SK-N-MC (cell line): Measurements from ENCODE around the gene ATXN2.
"Not testable (repeated sequence)": the region's sequence is repeated elsewhere in the genome, so short reads cannot be mapped to it uniquely, and the experiment has no call there.

Experiments
- DNase-seq: peaks from one replicate; pipeline ENCODE4 v3.0.0-alpha.2; 2011; ENCODE audit warnings: low read depth, low spot score
- H3K27ac ChIP-seq: fragments of 200-600 bp; sonication (generic); 2 replicates; pipeline ENCODE4 v1.5.1; 2016; ENCODE audit warnings: mixed run types
- H3K36me3 ChIP-seq: fragments of 200-600 bp; sonication (generic); 2 replicates; pipeline ENCODE4 v1.6.1; 2017; ENCODE audit warnings: antibody characterized with exemption, low read length, mixed read lengths; ENCODE audit not compliant: insufficient read depth
- H3K4me3 ChIP-seq: fragments of 200-600 bp; sonication (generic); 2 replicates; pipeline ENCODE4 v1.5.1; 2016
- H3K9ac ChIP-seq: fragments of 200-600 bp; sonication (generic); 2 replicates; pipeline ENCODE4 v1.8.0; 2017; ENCODE audit warnings: mixed run types, mixed read lengths; ENCODE audit not compliant: insufficient read length
- H3K9me3 ChIP-seq: fragments of 200-600 bp; sonication (generic); 2 replicates; pipeline ENCODE4 v1.6.1; 2017; ENCODE audit warnings: low read depth, mild to moderate bottlenecking, antibody characterized with exemption, low read length, moderate library complexity, mixed read lengths
- EZH2 ChIP-seq: fragments of 200-600 bp; sonication (generic); IDR thresholded peaks from one replicate; pipeline ENCODE4 v1.6.1; 2017; ENCODE audit warnings: antibody characterized with exemption
- FOXP2 ChIP-seq: optimal IDR thresholded peaks from 2 replicates; pipeline ENCODE3; 2011; ENCODE audit warnings: mild to moderate bottlenecking, moderate library complexity; ENCODE audit not compliant: insufficient read depth; ENCODE audit errors: extremely low read length, control extremely low read depth
- POLR2AphosphoS5 ChIP-seq: IDR thresholded peaks from 2 replicates; pipeline ENCODE4 v1.6.1; 2012; ENCODE audit warnings: mild to moderate bottlenecking, low read depth, low read length, borderline replicate concordance

ATXN2 gene

GRCh38 chr12:111605911-111606766 lies 7.0 kb upstream of the ATXN2 start:
- H3K9me3 ChIP-seq, result no peaks in the 10 kb centered on the region
- H3K36me3 ChIP-seq, result no peaks in the 10 kb centered on the region
- DNase-seq, result no peak
- H3K9ac ChIP-seq, result peak overlapping the region; percentile 57
- no peak for TF ChIP-seq POLR2AphosphoS5
- no peak for TF ChIP-seq EZH2
- no peak for TF ChIP-seq FOXP2
- peak overlapping the region; percentile 75 for H3K27ac ChIP-seq
- H3K4me3 ChIP-seq, result peak overlapping the region; percentile 11; the same call in 1 of the 2 replicates

DNA sequence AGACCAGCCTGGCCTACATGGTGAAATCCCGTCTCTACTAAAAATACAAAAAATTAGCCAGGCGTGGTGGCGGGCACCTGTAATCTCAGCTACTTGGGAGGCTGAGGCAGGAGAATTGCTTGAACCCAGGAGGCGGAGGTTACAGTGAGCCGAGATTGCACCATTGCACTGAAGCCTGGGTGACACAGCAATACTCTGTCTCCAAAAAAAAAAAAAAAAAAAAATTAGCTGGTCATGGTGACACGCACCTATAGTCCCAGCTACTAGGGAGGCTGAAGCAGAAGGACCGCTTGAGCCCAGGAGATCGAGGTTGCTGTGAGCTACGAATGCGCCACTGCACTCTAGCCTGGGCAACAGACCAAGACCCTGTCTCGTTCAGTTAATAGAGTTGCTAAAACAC lies 3.7 kb upstream of the ATXN2 start:
- DNase-seq, H3K4me3 ChIP-seq, H3K9ac ChIP-seq, H3K9me3 ChIP-seq, H3K36me3 ChIP-seq, H3K27ac ChIP-seq: not testable (repeated sequence)

DNA sequence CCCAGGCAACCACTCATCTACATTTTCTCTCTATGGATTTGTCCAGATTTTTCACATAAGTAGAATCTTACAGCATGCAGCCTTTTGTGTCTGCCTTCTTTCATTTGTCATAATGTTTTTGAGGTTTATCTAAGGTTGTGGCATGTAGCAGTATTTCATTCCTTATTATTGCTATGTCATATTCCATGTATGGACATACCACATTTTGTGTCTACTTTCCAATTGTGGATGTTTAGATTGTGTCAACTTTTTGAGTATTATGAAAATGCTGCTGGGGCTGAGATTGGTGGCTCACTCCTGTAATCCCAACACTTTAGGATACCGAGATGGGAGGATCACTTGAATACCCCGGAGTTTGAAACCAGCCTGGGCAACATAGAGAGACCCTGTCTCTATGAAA lies 3.2 kb upstream of the ATXN2 start:
- TF ChIP-seq EZH2, result no peak
- TF ChIP-seq FOXP2, result no peak
- TF ChIP-seq POLR2AphosphoS5, result no peak
- no peak for DNase-seq
- Histone ChIP-seq H3K4me3 (no peak overlapping the region), H3K9me3 (no peaks in the 10 kb centered on the region), H3K27ac (no peak overlapping the region), H3K36me3 (no peaks in the 10 kb centered on the region), H3K9ac (no peak overlapping the region)

- not testable (repeated sequence) for DNase-seq, H3K36me3 ChIP-seq, H3K9ac ChIP-seq, H3K9me3 ChIP-seq, H3K4me3 ChIP-seq, H3K27ac ChIP-seq
Observed at GRCh38 chr12:111600986-111601385, 1.9 kb upstream of the ATXN2 start.

- peak overlapping the region; percentile 79 for H3K4me3 ChIP-seq
- DNase-seq, result no peak
- peak overlapping the region; percentile 88 for H3K9ac ChIP-seq
- TF ChIP-seq EZH2, result no peak
- TF ChIP-seq FOXP2, result no peak
- no peak for TF ChIP-seq POLR2AphosphoS5
- H3K27ac ChIP-seq, result peak overlapping the region; percentile 95
- H3K9me3 ChIP-seq, result no peaks in the 10 kb centered on the region
- no peaks in the 10 kb centered on the region for H3K36me3 ChIP-seq
Observed at GRCh38 chr12:111600205-111600642, 1.1 kb upstream of the ATXN2 start.

DNA sequence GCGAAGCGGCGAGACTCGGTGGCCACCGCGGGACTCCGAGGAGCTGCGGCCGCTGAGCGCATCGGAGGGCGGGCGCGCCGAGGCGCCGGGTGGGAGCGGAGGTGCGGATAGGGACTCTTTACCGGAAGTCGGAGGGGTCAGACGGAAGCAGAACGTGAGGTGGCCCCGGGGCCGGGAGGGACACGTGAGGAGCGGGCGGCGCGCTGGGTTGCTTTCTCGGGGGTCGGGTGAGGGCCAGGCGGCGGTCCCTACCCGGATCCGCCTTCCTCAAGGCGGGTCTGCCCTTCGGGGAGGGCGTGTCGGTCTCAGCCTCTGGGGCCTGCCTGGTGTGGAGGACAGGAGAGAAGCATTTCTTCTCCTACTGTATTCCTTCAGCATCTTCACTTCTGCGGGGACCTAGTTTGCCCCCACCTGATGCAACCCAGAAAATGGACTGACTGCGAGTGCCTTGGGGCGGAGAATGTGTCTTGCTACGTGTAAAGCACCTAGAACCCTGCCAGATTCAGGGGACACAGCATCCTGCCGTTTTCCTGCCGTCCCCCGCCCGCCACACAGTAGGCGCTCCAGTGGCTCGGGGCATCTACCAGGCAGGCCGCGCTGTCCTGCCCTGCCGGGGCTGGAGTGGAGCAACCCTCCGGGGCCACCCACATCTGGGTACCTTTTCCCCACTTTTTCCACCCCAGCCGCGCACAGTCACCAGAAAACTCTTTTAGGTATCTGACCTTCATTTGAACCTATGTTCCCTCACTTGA lies 514 bp upstream of the ATXN2 start:
- peak overlapping the region; percentile 95 for H3K27ac ChIP-seq
- peak overlapping the region; percentile 88 for H3K9ac ChIP-seq
- H3K36me3 ChIP-seq, result no peaks in the 10 kb centered on the region
- H3K9me3 ChIP-seq, result no peaks in the 10 kb centered on the region
- peak; percentile 44 for DNase-seq
- TF ChIP-seq POLR2AphosphoS5 (peak; percentile 91), EZH2 (no peak), FOXP2 (no peak)
- peak overlapping the region; percentile 79 for H3K4me3 ChIP-seq

GRCh38 chr12:111597831-111598636 lies 1.1 kb downstream of the ATXN2 start:
- DNase-seq, result no peak
- no peaks in the 10 kb centered on the region for H3K36me3 ChIP-seq
- no peaks in the 10 kb centered on the region for H3K9me3 ChIP-seq
- peak overlapping the region; percentile 76 for H3K9ac ChIP-seq
- H3K27ac ChIP-seq, result peak overlapping the region; percentile 79
- TF ChIP-seq FOXP2 (no peak), EZH2 (no peak), POLR2AphosphoS5 (no peak)
- peak overlapping the region; percentile 96 for H3K4me3 ChIP-seq
